ENCODE results near the gene PHF1.

GRCh38 chr6:33432546-33432945 is 21.7 kb downstream of the PHF1 start:
- TF ChIP-seq CTCF (conservative IDR thresholded peaks at IDR 0.05) (no peak), EZH2 (IDR thresholded peaks at IDR 0.05; ENCODE audit: low read depth) (no peak)

Data from PC-9 (cell line).